H9 (cell line): ENCODE results near the gene GALNT16. TPM values are rescaled to one million over a fixed set of nuclear protein-coding genes. Genes with fewer than 3 reads are reported as not detected.

Source experiments
- DNase-seq: peaks from one replicate; pipeline ENCODE4 v3.0.0-alpha.2; 2017
- H2AFZ ChIP-seq: one replicate; pipeline ENCODE4 v1.6.1; 2013; ENCODE audit warnings: mild to moderate bottlenecking, low read length, control low read depth, moderate library complexity
- H2AK5ac ChIP-seq: 2 replicates; pipeline ENCODE4 v1.6.1; 2013; ENCODE audit warnings: low read length, control low read depth, mixed read lengths; ENCODE audit not compliant: insufficient read length
- H2BK120ac ChIP-seq: one replicate; pipeline ENCODE4 v1.6.1; 2013; ENCODE audit warnings: low read depth, mild to moderate bottlenecking, low read length, control low read depth, inconsistent platforms; ENCODE audit not compliant: poor library complexity, severe bottlenecking
- H2BK12ac ChIP-seq: 2 replicates; pipeline ENCODE4 v1.6.1; 2013; ENCODE audit warnings: low read length, control low read depth, mixed read lengths, low read depth; ENCODE audit not compliant: insufficient read length
- H2BK15ac ChIP-seq: 2 replicates; pipeline ENCODE4 v1.6.1; 2013; ENCODE audit warnings: low read depth, low read length, control low read depth
- H2BK20ac ChIP-seq: one replicate; pipeline ENCODE4 v1.6.1; 2013; ENCODE audit warnings: low read depth, mild to moderate bottlenecking, low read length, control low read depth, inconsistent platforms; ENCODE audit not compliant: poor library complexity, severe bottlenecking
- H2BK5ac ChIP-seq: 2 replicates; pipeline ENCODE4 v1.6.1; 2013; ENCODE audit warnings: low read length, control low read depth, mixed read lengths; ENCODE audit not compliant: insufficient read length
- H3K14ac ChIP-seq: 2 replicates; pipeline ENCODE4 v1.6.1; 2013; ENCODE audit warnings: low read length, control low read depth; ENCODE audit not compliant: insufficient read depth
- H3K18ac ChIP-seq: 2 replicates; pipeline ENCODE4 v1.6.1; 2013; ENCODE audit warnings: low read depth, mild to moderate bottlenecking, mixed read lengths, low read length, control low read depth; ENCODE audit not compliant: insufficient read length
- H3K23ac ChIP-seq: 2 replicates; pipeline ENCODE4 v1.6.1; 2013; ENCODE audit warnings: low read length, control low read depth, mixed read lengths, low read depth; ENCODE audit not compliant: insufficient read length
- H3K23me2 ChIP-seq: 2 replicates; pipeline ENCODE4 v1.6.1; 2013; ENCODE audit warnings: low read depth, mild to moderate bottlenecking, mixed read lengths, low read length, control low read depth; ENCODE audit not compliant: insufficient read length, poor library complexity, severe bottlenecking
- H3K27ac ChIP-seq: 2 replicates; pipeline ENCODE4 v1.5.1; 2013; ENCODE audit warnings: low read length, control low read depth, mixed read lengths, low read depth; ENCODE audit not compliant: insufficient read length
- H3K27me3 ChIP-seq: 2 replicates; pipeline ENCODE4 v1.6.1; 2013; ENCODE audit warnings: low read length, control low read depth, inconsistent platforms; ENCODE audit not compliant: insufficient read depth
- H3K4ac ChIP-seq: 2 replicates; pipeline ENCODE4 v1.6.1; 2013; ENCODE audit warnings: low read depth, mild to moderate bottlenecking, control low read depth, inconsistent platforms, low read length, moderate library complexity
- H3K4me1 ChIP-seq: 2 replicates; pipeline ENCODE4 v1.6.1; 2013; ENCODE audit warnings: low read length, control low read depth, inconsistent platforms; ENCODE audit not compliant: insufficient read depth
- H3K4me2 ChIP-seq: 2 replicates; pipeline ENCODE4 v1.6.1; 2013; ENCODE audit warnings: low read length, control low read depth, mixed read lengths; ENCODE audit not compliant: insufficient read length, insufficient read depth
- H3K56ac ChIP-seq: 2 replicates; pipeline ENCODE4 v1.6.1; 2013; ENCODE audit warnings: low read depth, mild to moderate bottlenecking, mixed read lengths, low read length, control low read depth; ENCODE audit not compliant: insufficient read length
- H3K79me1 ChIP-seq: 2 replicates; pipeline ENCODE4 v1.6.1; 2013; ENCODE audit warnings: low read depth, mild to moderate bottlenecking, moderate library complexity, low read length, control low read depth, inconsistent platforms; ENCODE audit not compliant: insufficient read depth, poor library complexity, severe bottlenecking
- H3K79me2 ChIP-seq: 2 replicates; pipeline ENCODE4 v1.6.1; 2013; ENCODE audit warnings: low read length, control low read depth, inconsistent platforms; ENCODE audit not compliant: insufficient read depth
- H3K9ac ChIP-seq: 2 replicates; pipeline ENCODE4 v1.6.1; 2013; ENCODE audit warnings: low read length, control low read depth, mixed read lengths; ENCODE audit not compliant: insufficient read length; ENCODE audit errors: extremely low read depth
- H3K9me3 ChIP-seq: one replicate; pipeline ENCODE4 v1.6.1; 2013; ENCODE audit warnings: low read depth, low read length, inconsistent platforms; ENCODE audit not compliant: control insufficient read depth
- H3T11ph ChIP-seq: one replicate; pipeline ENCODE4 v1.6.1; 2013; ENCODE audit warnings: mild to moderate bottlenecking, low read length, control low read depth, inconsistent platforms
- H4K20me1 ChIP-seq: one replicate; pipeline ENCODE4 v1.6.1; 2013; ENCODE audit not compliant: control insufficient read depth, insufficient read length, insufficient read depth
- H4K5ac ChIP-seq: 2 replicates; pipeline ENCODE4 v1.6.1; 2013; ENCODE audit warnings: low read depth, mild to moderate bottlenecking, mixed read lengths, low read length, control low read depth; ENCODE audit not compliant: insufficient read length
- H4K8ac ChIP-seq: replicated peaks from 2 replicates; pipeline ENCODE4 v1.6.1; 2013; ENCODE audit warnings: low read length, control low read depth, mixed read lengths, low read depth; ENCODE audit not compliant: insufficient read length
- H4K91ac ChIP-seq: 2 replicates; pipeline ENCODE4 v1.6.1; 2013; ENCODE audit warnings: low read depth, mild to moderate bottlenecking, moderate library complexity, mixed read lengths, low read length, control low read depth; ENCODE audit not compliant: insufficient read length
- H3K27ac Mint-ChIP-seq, 3 experiments: 2 replicates in 2 of 3; 3 replicates in 1 of 3; pipeline ENCODE4 v1.8.0; 2020 to 2021; ENCODE audit warnings: mixed read lengths in 3 of 3, mild to moderate bottlenecking in 1 of 3, moderate library complexity in 1 of 3
- H3K27me3 Mint-ChIP-seq: 2 replicates; pipeline ENCODE4 v1.8.0; 2021; ENCODE audit warnings: low read depth, mild to moderate bottlenecking, moderate library complexity, mixed read lengths
- H3K36me3 Mint-ChIP-seq, 3 experiments: 2 replicates in 2 of 3; 3 replicates in 1 of 3; pipeline ENCODE4 v1.8.0; 2020 to 2021; ENCODE audit warnings: low read depth in 3 of 3, mixed read lengths in 3 of 3; ENCODE audit not compliant: insufficient read depth in 1 of 3
- H3K4me1 Mint-ChIP-seq, 2 experiments: 2 replicates each; pipeline ENCODE4 v1.8.0; 2020; ENCODE audit warnings: mixed read lengths in 2 of 2
- H3K4me3 Mint-ChIP-seq, 2 experiments: 2 replicates in 1 of 2; 3 replicates in 1 of 2; pipeline ENCODE4 v1.8.0; 2020 to 2021; ENCODE audit warnings: mild to moderate bottlenecking in 2 of 2, mixed read lengths in 2 of 2, moderate library complexity in 1 of 2
- H3K9me3 Mint-ChIP-seq, 2 experiments: 2 replicates in 1 of 2; 3 replicates in 1 of 2; pipeline ENCODE4 v1.8.0; 2020; ENCODE audit warnings: mild to moderate bottlenecking in 2 of 2, mixed read lengths in 2 of 2, moderate library complexity in 1 of 2
- CTCF ChIP-seq: fragments of 200-600 bp; sonication (generic); conservative IDR thresholded peaks from 3 replicates; pipeline ENCODE4 v1.8.0; 2021; ENCODE audit warnings: antibody characterized with exemption, mild to moderate bottlenecking
- WGBS: extraction: QIAGEN DNeasy Blood & Tissue Kit; methylation state at CpG from one replicate; pipeline ENCODE4 v1.1.7; 2013; ENCODE audit warnings: missing lambda C conversion rate, low lambda C conversion rate, mixed read lengths; ENCODE audit not compliant: insufficient read length; ENCODE audit errors: extremely low coverage; 5-methylcytosine and 5-hydroxymethylcytosine counted together
- total RNA-seq: library from RNA; stranded (reverse); gene quantifications from 2 replicates; pipeline ENCODE4 v1.2.1, GENCODE V29; 2021

Gene GALNT16
- total RNA-seq, 1 experiment from 2014 or later, result 2.3 TPM

DNA sequence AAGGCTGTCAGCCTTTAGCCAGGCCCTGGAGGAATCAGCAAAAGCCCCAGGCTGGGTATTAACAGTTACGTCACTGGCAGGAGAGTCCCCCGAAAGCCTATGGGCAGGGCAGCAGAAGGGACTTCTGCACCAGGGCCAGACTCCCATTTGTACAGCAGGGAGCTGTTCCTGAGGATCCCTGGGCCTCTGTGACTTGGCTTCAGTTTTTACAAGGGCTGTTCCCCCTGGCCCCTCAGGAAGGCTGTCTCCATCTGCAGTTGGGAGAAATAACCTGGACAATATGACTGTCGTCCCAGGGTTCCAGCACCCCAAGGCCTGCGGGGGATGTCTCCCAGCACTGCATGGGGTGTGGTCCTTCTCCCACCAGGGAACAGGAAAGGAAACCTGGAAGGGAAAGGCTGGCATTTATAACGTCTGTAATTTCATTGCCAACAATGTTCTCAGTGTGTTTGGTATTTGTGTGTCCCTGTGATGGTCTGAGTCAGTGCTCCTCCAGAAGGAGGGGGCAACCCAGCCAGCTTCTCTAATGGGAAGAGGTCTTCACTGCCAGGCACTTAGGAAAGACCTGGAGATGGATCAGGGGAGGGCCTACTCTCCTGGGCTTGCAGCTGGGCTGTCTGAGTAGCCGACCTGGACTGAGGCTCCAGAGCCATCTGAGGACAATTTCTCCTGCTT lies 95.8 kb downstream of the GALNT16 start:
- Histone ChIP-seq H2BK5ac (no peak overlapping the region), H3K9me3 (no peaks in the 10 kb centered on the region), H3K4me1 (no peaks in the 10 kb centered on the region), H3T11ph (no peak overlapping the region), H4K5ac (no peak overlapping the region), H2BK12ac (no peak overlapping the region), H2AK5ac (no peak overlapping the region), H3K18ac (no peak overlapping the region), H3K27ac (no peak overlapping the region), H3K14ac (no peak overlapping the region), H2BK15ac (no peak overlapping the region), H3K4ac (no peak overlapping the region), H3K27me3 (no peaks in the 10 kb centered on the region), H3K4me2 (no peak overlapping the region), H4K20me1 (no peaks in the 10 kb centered on the region), H4K8ac (no peak overlapping the region), H3K9ac (no peak overlapping the region), H2BK20ac (no peak overlapping the region), H4K91ac (no peak overlapping the region), H3K23me2 (no peaks in the 10 kb centered on the region), H3K23ac (no peak overlapping the region), H2BK120ac (no peak overlapping the region), H2AFZ (no peak overlapping the region), H3K79me2 (no peaks in the 10 kb centered on the region), H3K79me1 (no peaks in the 10 kb centered on the region), H3K56ac (no peak overlapping the region)
- no CpG with 5 or more reads among the region's 6 CpGs for WGBS
- no peak overlapping the region for H3K27ac Mint-ChIP-seq
- H3K36me3 Mint-ChIP-seq, result no peaks in the 10 kb centered on the region
- H3K4me1 Mint-ChIP-seq, result peaks cover 10 to 13% of the 10 kb centered on the region in 2 experiments
- DNase-seq, result no peak
- H3K4me3 Mint-ChIP-seq, result no peak overlapping the region
- H3K27me3 Mint-ChIP-seq, result no peaks in the 10 kb centered on the region; the same call in 1 of the 2 replicates
- H3K9me3 Mint-ChIP-seq, result no peaks in the 10 kb centered on the region
- no peak for TF ChIP-seq CTCF
